SK-N-SH (cell line): Measurements from ENCODE around the gene SZT2.

ENCODE experiments used
- CHD2 ChIP-seq: fragments of 150-350 bp; IDR thresholded peaks from 2 replicates; pipeline ENCODE4 v1.6.1; 2018; ENCODE audit warnings: low read length; ENCODE audit not compliant: partially characterized antibody
- EP300 ChIP-seq, 2 experiments: IDR thresholded peaks; 2 replicates each; pipeline versions ENCODE4 v1.4.0 to v1.6.1; 2012; ENCODE audit warnings: borderline replicate concordance in 1 of 2, low read depth in 1 of 2, low read length in 1 of 2
- EZH2phosphoT487 ChIP-seq: fragments of 200-600 bp; sonication (generic); IDR thresholded peaks from 2 replicates; pipeline ENCODE4 v1.6.1; 2017; ENCODE audit warnings: low read depth, mixed run types, mild to moderate bottlenecking, antibody characterized with exemption, moderate library complexity, borderline replicate concordance
- FOXM1 ChIP-seq: IDR thresholded peaks from 2 replicates; pipeline ENCODE4 v1.4.0; 2012; ENCODE audit warnings: low read depth, mild to moderate bottlenecking
- GATA2 ChIP-seq: sonication (generic); formaldehyde crosslinking; IDR thresholded peaks from 2 replicates; pipeline ENCODE4 v1.5.0; 2020; ENCODE audit warnings: mild to moderate bottlenecking, missing genetic modification reagents
- NRF1 ChIP-seq: IDR thresholded peaks from 2 replicates; pipeline ENCODE4 v1.6.1; 2012; ENCODE audit warnings: low read depth, mild to moderate bottlenecking, low read length
- POLR2AphosphoS5 ChIP-seq: IDR thresholded peaks from 2 replicates; pipeline ENCODE4 v1.6.1; 2012; ENCODE audit warnings: low read depth, low read length
- RXRA ChIP-seq: IDR thresholded peaks from 2 replicates; pipeline ENCODE4 v1.4.0; 2012; ENCODE audit warnings: low read depth, mild to moderate bottlenecking, borderline replicate concordance
- TAF1 ChIP-seq: IDR thresholded peaks from 2 replicates; pipeline ENCODE4 v1.6.1; 2012; ENCODE audit warnings: low read depth, mild to moderate bottlenecking, low read length, moderate library complexity, borderline replicate concordance
- TEAD4 ChIP-seq: IDR thresholded peaks from 2 replicates; pipeline ENCODE4 v1.4.0; 2012; ENCODE audit warnings: mild to moderate bottlenecking, borderline replicate concordance; ENCODE audit not compliant: insufficient read depth
- TF ChIP-seq, protein P1 (sequence below): fragments of 150-350 bp; IDR thresholded peaks from 2 replicates; pipeline ENCODE4 v1.6.1; 2017; ENCODE audit warnings: antibody characterized with exemption, low read length, low read depth, borderline replicate concordance
- TF ChIP-seq, protein P2 (sequence below): fragments of 200-600 bp; sonication (generic); IDR thresholded peaks from 2 replicates; pipeline ENCODE4 v1.6.1; 2017; ENCODE audit warnings: antibody characterized with exemption, mild to moderate bottlenecking, moderate library complexity
- TF ChIP-seq, protein P3 (sequence below): IDR thresholded peaks from 2 replicates; pipeline ENCODE4 v1.6.1; 2012; ENCODE audit warnings: mild to moderate bottlenecking, low read depth, low read length, moderate library complexity
- TF ChIP-seq, protein P4 (sequence below): IDR thresholded peaks from 2 replicates; pipeline ENCODE4 v1.4.0; 2012; ENCODE audit warnings: low read depth

DNA sequence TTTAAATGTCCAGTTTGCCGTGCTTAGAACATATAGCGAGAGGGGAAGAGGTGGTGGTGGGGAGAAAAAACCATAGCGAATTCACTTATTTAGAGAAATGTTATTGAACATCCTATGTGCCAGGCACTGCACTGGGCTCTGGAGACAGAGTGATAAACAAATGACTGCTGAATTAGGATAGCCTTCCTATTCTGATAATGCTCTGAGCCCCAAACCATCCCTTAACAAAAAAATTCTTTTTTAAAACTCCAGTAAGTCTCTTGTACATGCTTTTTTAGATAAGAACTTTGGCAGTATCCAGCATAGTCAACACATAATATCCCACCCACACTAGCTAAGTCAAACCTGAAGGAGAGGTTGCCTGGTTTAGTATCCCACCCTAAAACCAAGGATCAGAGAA lies 8.5 kb downstream of the SZT2 start:
- TF ChIP-seq, protein P1, sequence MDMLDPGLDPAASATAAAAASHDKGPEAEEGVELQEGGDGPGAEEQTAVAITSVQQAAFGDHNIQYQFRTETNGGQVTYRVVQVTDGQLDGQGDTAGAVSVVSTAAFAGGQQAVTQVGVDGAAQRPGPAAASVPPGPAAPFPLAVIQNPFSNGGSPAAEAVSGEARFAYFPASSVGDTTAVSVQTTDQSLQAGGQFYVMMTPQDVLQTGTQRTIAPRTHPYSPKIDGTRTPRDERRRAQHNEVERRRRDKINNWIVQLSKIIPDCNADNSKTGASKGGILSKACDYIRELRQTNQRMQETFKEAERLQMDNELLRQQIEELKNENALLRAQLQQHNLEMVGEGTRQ: no peak
- TF ChIP-seq, protein P2, sequence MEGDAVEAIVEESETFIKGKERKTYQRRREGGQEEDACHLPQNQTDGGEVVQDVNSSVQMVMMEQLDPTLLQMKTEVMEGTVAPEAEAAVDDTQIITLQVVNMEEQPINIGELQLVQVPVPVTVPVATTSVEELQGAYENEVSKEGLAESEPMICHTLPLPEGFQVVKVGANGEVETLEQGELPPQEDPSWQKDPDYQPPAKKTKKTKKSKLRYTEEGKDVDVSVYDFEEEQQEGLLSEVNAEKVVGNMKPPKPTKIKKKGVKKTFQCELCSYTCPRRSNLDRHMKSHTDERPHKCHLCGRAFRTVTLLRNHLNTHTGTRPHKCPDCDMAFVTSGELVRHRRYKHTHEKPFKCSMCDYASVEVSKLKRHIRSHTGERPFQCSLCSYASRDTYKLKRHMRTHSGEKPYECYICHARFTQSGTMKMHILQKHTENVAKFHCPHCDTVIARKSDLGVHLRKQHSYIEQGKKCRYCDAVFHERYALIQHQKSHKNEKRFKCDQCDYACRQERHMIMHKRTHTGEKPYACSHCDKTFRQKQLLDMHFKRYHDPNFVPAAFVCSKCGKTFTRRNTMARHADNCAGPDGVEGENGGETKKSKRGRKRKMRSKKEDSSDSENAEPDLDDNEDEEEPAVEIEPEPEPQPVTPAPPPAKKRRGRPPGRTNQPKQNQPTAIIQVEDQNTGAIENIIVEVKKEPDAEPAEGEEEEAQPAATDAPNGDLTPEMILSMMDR: no peak
- no peak for TF ChIP-seq CHD2
- no peak for TF ChIP-seq EP300 (IDR thresholded peaks at IDR 0.05; ENCODE audit: borderline replicate concordance in 1 of 2, low read depth in 1 of 2, low read length in 1 of 2)
- no peak for TF ChIP-seq TAF1
- TF ChIP-seq NRF1: no peak
- TF ChIP-seq TEAD4: no peak
- no peak for TF ChIP-seq EZH2phosphoT487
- TF ChIP-seq POLR2AphosphoS5: no peak
- TF ChIP-seq, protein P3, sequence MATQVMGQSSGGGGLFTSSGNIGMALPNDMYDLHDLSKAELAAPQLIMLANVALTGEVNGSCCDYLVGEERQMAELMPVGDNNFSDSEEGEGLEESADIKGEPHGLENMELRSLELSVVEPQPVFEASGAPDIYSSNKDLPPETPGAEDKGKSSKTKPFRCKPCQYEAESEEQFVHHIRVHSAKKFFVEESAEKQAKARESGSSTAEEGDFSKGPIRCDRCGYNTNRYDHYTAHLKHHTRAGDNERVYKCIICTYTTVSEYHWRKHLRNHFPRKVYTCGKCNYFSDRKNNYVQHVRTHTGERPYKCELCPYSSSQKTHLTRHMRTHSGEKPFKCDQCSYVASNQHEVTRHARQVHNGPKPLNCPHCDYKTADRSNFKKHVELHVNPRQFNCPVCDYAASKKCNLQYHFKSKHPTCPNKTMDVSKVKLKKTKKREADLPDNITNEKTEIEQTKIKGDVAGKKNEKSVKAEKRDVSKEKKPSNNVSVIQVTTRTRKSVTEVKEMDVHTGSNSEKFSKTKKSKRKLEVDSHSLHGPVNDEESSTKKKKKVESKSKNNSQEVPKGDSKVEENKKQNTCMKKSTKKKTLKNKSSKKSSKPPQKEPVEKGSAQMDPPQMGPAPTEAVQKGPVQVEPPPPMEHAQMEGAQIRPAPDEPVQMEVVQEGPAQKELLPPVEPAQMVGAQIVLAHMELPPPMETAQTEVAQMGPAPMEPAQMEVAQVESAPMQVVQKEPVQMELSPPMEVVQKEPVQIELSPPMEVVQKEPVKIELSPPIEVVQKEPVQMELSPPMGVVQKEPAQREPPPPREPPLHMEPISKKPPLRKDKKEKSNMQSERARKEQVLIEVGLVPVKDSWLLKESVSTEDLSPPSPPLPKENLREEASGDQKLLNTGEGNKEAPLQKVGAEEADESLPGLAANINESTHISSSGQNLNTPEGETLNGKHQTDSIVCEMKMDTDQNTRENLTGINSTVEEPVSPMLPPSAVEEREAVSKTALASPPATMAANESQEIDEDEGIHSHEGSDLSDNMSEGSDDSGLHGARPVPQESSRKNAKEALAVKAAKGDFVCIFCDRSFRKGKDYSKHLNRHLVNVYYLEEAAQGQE: no peak
- no peak for TF ChIP-seq RXRA
- no peak for TF ChIP-seq FOXM1
- no peak for TF ChIP-seq GATA2
- TF ChIP-seq, protein P4, sequence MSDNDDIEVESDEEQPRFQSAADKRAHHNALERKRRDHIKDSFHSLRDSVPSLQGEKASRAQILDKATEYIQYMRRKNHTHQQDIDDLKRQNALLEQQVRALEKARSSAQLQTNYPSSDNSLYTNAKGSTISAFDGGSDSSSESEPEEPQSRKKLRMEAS: no peak
